Small intestine (tissue), 7 donors: ENCODE data around the gene GPR161. TPM values are rescaled to one million over a fixed set of nuclear protein-coding genes. Genes with fewer than 3 reads are reported as not detected.

ENCODE experiments used
- DNase-seq, 2 donors: peaks; one replicate each; pipeline versions ENCODE4 v3.0.0 to v3.0.0-alpha.2; 2013
- FAIRE-seq: peaks from 2 replicates; lab custom pipeline; 2012; peaks lifted over from hg19 to GRCh38; lab: Jason Lieb, UNC
- H3K27ac ChIP-seq, 3 donors: one replicate each; pipeline ENCODE4 v1.5.1; 2013; ENCODE audit warnings: low read length in 2 of 3, mild to moderate bottlenecking in 2 of 3, control low read depth in 1 of 3, inconsistent platforms in 1 of 3, low read depth in 1 of 3, moderate library complexity in 1 of 3
- H3K27me3 ChIP-seq, 3 donors: one replicate each; pipeline ENCODE4 v1.6.1; 2013; ENCODE audit warnings: low read length in 3 of 3, inconsistent platforms in 1 of 3; ENCODE audit not compliant: control insufficient read depth in 3 of 3, insufficient read depth in 3 of 3
- H3K36me3 ChIP-seq, 3 donors: one replicate each; pipeline ENCODE4 v1.6.1; 2013; ENCODE audit warnings: low read length in 3 of 3, inconsistent platforms in 1 of 3, low read depth in 1 of 3, mild to moderate bottlenecking in 1 of 3, moderate library complexity in 1 of 3; ENCODE audit not compliant: control insufficient read depth in 3 of 3, insufficient read depth in 2 of 3
- H3K4me1 ChIP-seq, 3 donors: one replicate each; pipeline ENCODE4 v1.6.1; 2013; ENCODE audit warnings: low read length in 2 of 3, inconsistent platforms in 1 of 3, low read depth in 1 of 3, mild to moderate bottlenecking in 1 of 3, moderate library complexity in 1 of 3; ENCODE audit not compliant: control insufficient read depth in 3 of 3, insufficient read depth in 2 of 3
- H3K4me3 ChIP-seq, 3 donors: one replicate each; pipeline ENCODE4 v1.5.1; 2013; ENCODE audit warnings: low read length in 3 of 3, control low read depth in 1 of 3, inconsistent platforms in 1 of 3, low read depth in 1 of 3, mild to moderate bottlenecking in 1 of 3, moderate library complexity in 1 of 3
- H3K9me3 ChIP-seq, 2 donors: one replicate each; pipeline ENCODE4 v1.6.1; 2013; ENCODE audit warnings: low read depth in 1 of 2, low read length in 1 of 2; ENCODE audit not compliant: control insufficient read depth in 2 of 2, insufficient read depth in 1 of 2
- WGBS, 3 donors: extraction: QIAGEN DNeasy Blood & Tissue Kit; methylation state at CpG; one replicate each; pipeline ENCODE4 v1.1.7; 2013; 5-methylcytosine and 5-hydroxymethylcytosine counted together
- polyA plus RNA-seq, 4 donors: library from polyadenylated mRNA; stranded (reverse) in 3 of 4; unstranded in 1 of 4; fragments of 200-250 nt in 3 of 4; fragments of 120-200 nt in 1 of 4; gene quantifications; one replicate each; pipeline versions ENCODE4 v1.2.1 to v1.2.3, GENCODE V29; 2013
- donor health status: healthy with polysubstance abuse.
- donor health status: control.
- donor health status: control.
- donor health status: Bipolar disorder and iron deficiency.
- donor health status: healthy.

The GPR161 gene
- polyA plus RNA-seq, 4 donors: under 0.01 to 4.1 (median 1.9) TPM

- no peak overlapping the region for H3K4me3 ChIP-seq
Measured at GRCh38 chr1:168110896-168111545, 25.7 kb downstream of the GPR161 start.

GRCh38 chr1:168106274-168106673 is 30.5 kb downstream of the GPR161 start:
- no peak overlapping the region for H3K4me3 ChIP-seq
- no peaks in the 10 kb centered on the region for H3K4me1 ChIP-seq
- DNase-seq: no peak
- peaks cover 0 to 15% (median 0%) of the 10 kb centered on the region in 3 donors for H3K36me3 ChIP-seq
- WGBS, 3 donors: 86 to 90% (median 88%) methylated on average over 8 of the region's 8 CpGs
- H3K27ac ChIP-seq: no peak overlapping the region
- H3K9me3 ChIP-seq: no peaks in the 10 kb centered on the region
- H3K27me3 ChIP-seq: no peaks in the 10 kb centered on the region
- no peak for FAIRE-seq

More at GRCh38 chr1:168110896-168111545, 25.7 kb downstream of the GPR161 start:
- no peaks in the 10 kb centered on the region for H3K9me3 ChIP-seq
- WGBS, 3 donors: 80 to 87% (median 84%) methylated on average over 7 of the region's 7 CpGs
- no peaks in the 10 kb centered on the region for H3K36me3 ChIP-seq
- H3K27me3 ChIP-seq: no peaks in the 10 kb centered on the region
- no peak for FAIRE-seq
- no peak overlapping the region for H3K27ac ChIP-seq
- no peak for DNase-seq
- H3K4me1 ChIP-seq: peaks cover 1 to 7% (median 2%) of the 10 kb centered on the region in 3 donors

DNA sequence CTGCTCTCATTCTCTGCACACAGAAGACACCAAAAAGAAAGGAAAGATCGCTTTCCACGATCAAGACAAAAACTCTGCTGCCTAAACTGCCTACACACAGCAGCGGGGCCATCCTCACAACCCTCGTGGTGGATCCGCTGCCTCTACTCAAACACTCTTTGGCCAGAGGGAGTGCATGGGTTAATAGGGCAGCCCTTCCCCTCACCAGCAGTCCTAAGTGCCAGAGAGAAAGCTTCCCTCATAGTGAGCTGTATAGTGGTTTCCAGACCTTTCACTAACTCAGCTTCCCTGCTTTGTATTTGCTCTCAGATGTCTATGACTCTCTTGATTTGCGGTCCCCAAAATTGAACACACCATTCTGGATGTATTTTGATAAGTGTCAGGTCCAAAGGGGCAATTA is 30.9 kb downstream of the GPR161 start:
- Histone ChIP-seq H3K27me3 (no peaks in the 10 kb centered on the region), H3K9me3 (no peaks in the 10 kb centered on the region), H3K27ac (no peak overlapping the region), H3K36me3 (peaks cover 0 to 15% (median 0%) of the 10 kb centered on the region in 3 donors), H3K4me3 (no peak overlapping the region), H3K4me1 (no peaks in the 10 kb centered on the region)
- no peak for DNase-seq
- 90 to 95% (median 93%) methylated on average over 6 of the region's 6 CpGs for WGBS, 3 donors
- no peak for FAIRE-seq

DNA sequence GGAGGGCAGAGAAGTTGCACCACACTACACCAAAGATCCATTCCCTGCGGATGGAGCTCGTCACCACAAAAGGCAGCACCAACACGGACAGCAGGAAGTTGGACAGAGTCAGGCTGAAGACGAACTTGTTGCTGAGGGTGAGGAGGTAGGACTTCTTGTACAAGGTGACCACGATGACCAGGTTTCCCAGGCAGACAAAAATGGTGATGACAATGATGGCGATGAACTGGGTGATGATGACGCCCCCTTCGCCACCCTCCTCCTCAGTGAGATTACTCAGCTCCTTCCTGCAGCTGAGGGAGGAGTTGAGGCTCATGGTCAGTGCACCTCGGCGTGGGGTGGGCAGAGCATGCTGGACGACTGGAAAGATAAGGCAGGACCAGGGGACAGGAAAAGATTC is 32.2 kb downstream of the GPR161 start:
- WGBS, 3 donors: 83 to 88% (median 86%) methylated on average over 11 of the region's 11 CpGs

DNA sequence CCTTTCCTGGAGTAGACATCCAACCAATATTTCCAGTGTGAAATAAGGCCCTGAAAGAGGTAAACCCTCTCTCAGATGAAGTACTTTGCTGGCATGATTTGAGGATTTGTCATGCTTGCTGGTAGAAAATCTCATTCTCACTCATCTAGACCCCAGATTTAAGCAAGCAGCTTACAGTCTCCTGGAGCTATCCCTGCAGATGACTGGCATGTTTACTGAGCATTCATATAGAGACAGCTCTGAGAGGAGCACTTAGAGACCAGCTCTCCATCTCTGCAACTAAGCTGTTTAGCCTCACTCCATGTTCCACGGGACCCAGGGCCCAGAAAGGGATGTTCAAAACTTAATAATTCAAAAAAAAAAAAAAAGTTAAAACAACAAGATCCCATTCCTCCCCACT is 34.2 kb downstream of the GPR161 start:
- Histone ChIP-seq H3K4me3 (no peak overlapping the region), H3K27me3 (no peaks in the 10 kb centered on the region), H3K4me1 (no peaks in the 10 kb centered on the region), H3K27ac (no peak overlapping the region), H3K36me3 (peaks cover 0 to 32% (median 0%) of the 10 kb centered on the region in 3 donors), H3K9me3 (no peaks in the 10 kb centered on the region)
- no peak for DNase-seq
- no peak for FAIRE-seq
- WGBS, 3 donors: 72 to 82% (median 75%) methylated on average over 1 of the region's 1 CpG

More for the DNA sequence above, 32.2 kb downstream of the GPR161 start:
- FAIRE-seq (no peak), DNase-seq (no peak)
- Histone ChIP-seq H3K9me3 (no peaks in the 10 kb centered on the region), H3K4me1 (no peaks in the 10 kb centered on the region), H3K4me3 (no peak overlapping the region), H3K27me3 (no peaks in the 10 kb centered on the region), H3K27ac (no peak overlapping the region), H3K36me3 (peaks cover 0 to 15% (median 0%) of the 10 kb centered on the region in 3 donors)

GRCh38 chr1:168101336-168101735 is 35.4 kb downstream of the GPR161 start:
- no peak for DNase-seq
- Histone ChIP-seq H3K4me3 (no peak overlapping the region), H3K9me3 (no peaks in the 10 kb centered on the region), H3K4me1 (no peaks in the 10 kb centered on the region), H3K36me3 (peaks cover 0 to 40% (median 0%) of the 10 kb centered on the region in 3 donors), H3K27ac (no peak overlapping the region), H3K27me3 (no peaks in the 10 kb centered on the region)
- 90 to 93% (median 92%) methylated on average over 8 of the region's 8 CpGs for WGBS, 3 donors
- FAIRE-seq: no peak

DNA sequence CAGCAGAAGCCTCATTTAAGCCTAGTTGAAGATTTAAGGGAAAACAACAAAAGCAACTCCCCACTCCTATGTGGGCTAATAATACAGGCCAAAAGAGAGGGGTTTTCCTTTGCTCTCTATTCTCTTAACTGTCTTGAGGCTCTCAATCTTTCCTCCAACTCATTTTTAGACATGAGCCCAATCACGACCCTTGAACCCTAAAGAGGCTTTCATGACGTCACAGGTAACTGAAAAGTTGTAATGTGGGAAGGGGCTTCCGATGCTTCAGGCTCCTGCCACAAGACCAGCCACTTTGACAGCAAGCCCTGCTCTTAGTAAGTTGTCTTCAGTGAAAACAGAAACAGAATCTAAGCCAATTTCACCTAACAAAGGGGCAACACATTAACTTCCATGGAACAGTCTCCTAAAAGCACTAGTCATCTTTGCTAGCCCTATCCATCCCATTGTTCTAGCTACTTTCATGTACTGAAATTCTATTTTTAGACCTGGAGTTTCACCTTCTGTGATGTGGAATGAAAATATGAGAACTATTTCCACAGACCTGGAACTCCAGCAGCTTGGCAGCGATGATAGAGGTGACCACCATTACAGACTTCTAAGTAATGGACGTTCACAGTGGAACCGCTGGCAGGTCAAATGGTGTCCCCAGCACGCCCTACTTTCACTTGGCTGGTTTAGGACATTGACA is 36.3 kb downstream of the GPR161 start:
- no peak overlapping the region for H3K27ac ChIP-seq
- H3K4me3 ChIP-seq: no peak overlapping the region
- no peak for FAIRE-seq
- peaks cover 0 to 48% (median 0%) of the 10 kb centered on the region in 3 donors for H3K36me3 ChIP-seq
- no peaks in the 10 kb centered on the region for H3K27me3 ChIP-seq
- no peak for DNase-seq
- no peaks in the 10 kb centered on the region for H3K9me3 ChIP-seq
- WGBS, 3 donors: 89 to 90% (median 90%) methylated on average over 7 of the region's 7 CpGs
- no peaks in the 10 kb centered on the region for H3K4me1 ChIP-seq

GRCh38 chr1:168099337-168099801 is 37.4 kb downstream of the GPR161 start:
- Histone ChIP-seq H3K27me3 (no peaks in the 10 kb centered on the region), H3K9me3 (no peaks in the 10 kb centered on the region), H3K27ac (no peak overlapping the region), H3K4me1 (no peaks in the 10 kb centered on the region), H3K4me3 (no peak overlapping the region), H3K36me3 (peaks cover 0 to 45% (median 0%) of the 10 kb centered on the region in 3 donors)
- 76 to 87% (median 81%) methylated on average over 7 of the region's 7 CpGs for WGBS, 3 donors
- FAIRE-seq: no peak
- DNase-seq: no peak
